Measurements from ENCODE around the gene CHRNA4.

- TF ChIP-seq, protein P1, sequence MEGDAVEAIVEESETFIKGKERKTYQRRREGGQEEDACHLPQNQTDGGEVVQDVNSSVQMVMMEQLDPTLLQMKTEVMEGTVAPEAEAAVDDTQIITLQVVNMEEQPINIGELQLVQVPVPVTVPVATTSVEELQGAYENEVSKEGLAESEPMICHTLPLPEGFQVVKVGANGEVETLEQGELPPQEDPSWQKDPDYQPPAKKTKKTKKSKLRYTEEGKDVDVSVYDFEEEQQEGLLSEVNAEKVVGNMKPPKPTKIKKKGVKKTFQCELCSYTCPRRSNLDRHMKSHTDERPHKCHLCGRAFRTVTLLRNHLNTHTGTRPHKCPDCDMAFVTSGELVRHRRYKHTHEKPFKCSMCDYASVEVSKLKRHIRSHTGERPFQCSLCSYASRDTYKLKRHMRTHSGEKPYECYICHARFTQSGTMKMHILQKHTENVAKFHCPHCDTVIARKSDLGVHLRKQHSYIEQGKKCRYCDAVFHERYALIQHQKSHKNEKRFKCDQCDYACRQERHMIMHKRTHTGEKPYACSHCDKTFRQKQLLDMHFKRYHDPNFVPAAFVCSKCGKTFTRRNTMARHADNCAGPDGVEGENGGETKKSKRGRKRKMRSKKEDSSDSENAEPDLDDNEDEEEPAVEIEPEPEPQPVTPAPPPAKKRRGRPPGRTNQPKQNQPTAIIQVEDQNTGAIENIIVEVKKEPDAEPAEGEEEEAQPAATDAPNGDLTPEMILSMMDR (conservative IDR thresholded peaks at IDR 0.05) = no peak
- no peak for TF ChIP-seq ZFX (IDR thresholded peaks at IDR 0.05)
These were observed 26.8 kb downstream of the CHRNA4 start for GRCh38 chr20:63334356-63334755.

All from C4-2B (cell line).